ENCODE measurements around the gene ZFP36L1. TPM values are rescaled to one million over a fixed set of nuclear protein-coding genes. Genes with fewer than 3 reads are reported as not detected.

The ZFP36L1 gene
- total and polyA plus RNA-seq, 2 donors (not counting 3 experiments of a cell fraction or from before 2014, with no cell fraction given): 46.0 to 89.6 TPM

- no peaks in the 10 kb centered on the region for H3K36me3 ChIP-seq (ENCODE audit: control insufficient read depth in 2 of 2, extremely low read depth in 1 of 2, insufficient read depth in 2 of 2, low read length in 2 of 2)
- dilution Hi-C loops (cut with MboI; ENCODE audit: extremely low pct_ligation_motif_present, low sequenced_read_pairs): no loop called here
These were observed 51.9 kb downstream of the ZFP36L1 start for GRCh38 chr14:68740788-68741476.

GRCh38 chr14:68739701-68740100 is 53.2 kb downstream of the ZFP36L1 start:
- Histone ChIP-seq H4K20me1 (replicated peaks; ENCODE audit: control insufficient read depth, extremely low read depth, insufficient read depth, low read length) (no peaks in the 10 kb centered on the region), H3K9me1 (replicated peaks; ENCODE audit: control insufficient read depth, extremely low read depth, insufficient read depth, low read length) (no peaks in the 10 kb centered on the region), H2AFZ (ENCODE audit: low read depth, low read length) (no peak overlapping the region), H3K4me2 (ENCODE audit: insufficient read depth, low read length) (no peak overlapping the region), H3K4me3 (replicated peaks in 1 of 3; ENCODE audit: insufficient read depth in 1 of 3, low read depth in 1 of 3, low read length in 3 of 3) (no peak overlapping the region), H3K27me3 (ENCODE audit: control insufficient read depth in 2 of 2, insufficient read depth in 2 of 2, low read length in 2 of 2) (no peaks in the 10 kb centered on the region), H3K9me3 (replicated peaks; ENCODE audit: control insufficient read depth, insufficient read depth, low read length) (no peaks in the 10 kb centered on the region), H3K36me3 (ENCODE audit: control insufficient read depth in 2 of 2, extremely low read depth in 1 of 2, insufficient read depth in 2 of 2, low read length in 2 of 2) (no peaks in the 10 kb centered on the region), H3K79me2 (ENCODE audit: control insufficient read depth, insufficient read depth, low read length) (no peaks in the 10 kb centered on the region), H3K4me1 (ENCODE audit: control insufficient read depth, extremely low read depth, insufficient read depth, low read length) (no peaks in the 10 kb centered on the region), H3K27ac (ENCODE audit: insufficient read depth, low read depth, low read length) (no peak overlapping the region), H3K9ac (replicated peaks; ENCODE audit: extremely low read depth, insufficient read depth, low read length) (no peak overlapping the region)
- TF ChIP-seq, protein P1, sequence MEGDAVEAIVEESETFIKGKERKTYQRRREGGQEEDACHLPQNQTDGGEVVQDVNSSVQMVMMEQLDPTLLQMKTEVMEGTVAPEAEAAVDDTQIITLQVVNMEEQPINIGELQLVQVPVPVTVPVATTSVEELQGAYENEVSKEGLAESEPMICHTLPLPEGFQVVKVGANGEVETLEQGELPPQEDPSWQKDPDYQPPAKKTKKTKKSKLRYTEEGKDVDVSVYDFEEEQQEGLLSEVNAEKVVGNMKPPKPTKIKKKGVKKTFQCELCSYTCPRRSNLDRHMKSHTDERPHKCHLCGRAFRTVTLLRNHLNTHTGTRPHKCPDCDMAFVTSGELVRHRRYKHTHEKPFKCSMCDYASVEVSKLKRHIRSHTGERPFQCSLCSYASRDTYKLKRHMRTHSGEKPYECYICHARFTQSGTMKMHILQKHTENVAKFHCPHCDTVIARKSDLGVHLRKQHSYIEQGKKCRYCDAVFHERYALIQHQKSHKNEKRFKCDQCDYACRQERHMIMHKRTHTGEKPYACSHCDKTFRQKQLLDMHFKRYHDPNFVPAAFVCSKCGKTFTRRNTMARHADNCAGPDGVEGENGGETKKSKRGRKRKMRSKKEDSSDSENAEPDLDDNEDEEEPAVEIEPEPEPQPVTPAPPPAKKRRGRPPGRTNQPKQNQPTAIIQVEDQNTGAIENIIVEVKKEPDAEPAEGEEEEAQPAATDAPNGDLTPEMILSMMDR (IDR thresholded peaks at IDR 0.05; ENCODE audit: extremely low read depth in 1 of 2, insufficient read depth in 1 of 2, low read depth in 1 of 2, low read length in 2 of 2): no peak
- TF ChIP-seq EZH2 (IDR thresholded peaks at IDR 0.05; ENCODE audit: borderline replicate concordance, low read depth, low read length, severe bottlenecking): no peak
- TF ChIP-seq MYC (IDR thresholded peaks at IDR 0.05; ENCODE audit: low read depth, low read length): no peak
- TF ChIP-seq JUN (IDR thresholded peaks at IDR 0.05; ENCODE audit: borderline replicate concordance, insufficient read depth, insufficient read length, low read depth): no peak
- no peak for TF ChIP-seq POLR2AphosphoS5 (IDR thresholded peaks at IDR 0.05; ENCODE audit: insufficient read depth, low read depth, low read length)
- TF ChIP-seq POLR2A (IDR thresholded peaks at IDR 0.05; ENCODE audit: low read depth, low read length): no peak
- TF ChIP-seq FOS (IDR thresholded peaks at IDR 0.05; ENCODE audit: borderline replicate concordance, insufficient read depth, low read length): no peak
- TF ChIP-seq, protein P2, sequence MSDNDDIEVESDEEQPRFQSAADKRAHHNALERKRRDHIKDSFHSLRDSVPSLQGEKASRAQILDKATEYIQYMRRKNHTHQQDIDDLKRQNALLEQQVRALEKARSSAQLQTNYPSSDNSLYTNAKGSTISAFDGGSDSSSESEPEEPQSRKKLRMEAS (IDR thresholded peaks at IDR 0.05; ENCODE audit: insufficient read depth, insufficient read length): no peak
- TF ChIP-seq GATA2 (IDR thresholded peaks at IDR 0.05; ENCODE audit: insufficient read depth, insufficient read length, low read depth, low read length): no peak
- dilution Hi-C loops (cut with MboI; ENCODE audit: extremely low pct_ligation_motif_present, low sequenced_read_pairs): no loop called here
- no peak for FAIRE-seq
- ChIA-PET CTCF (interaction anchor here (1.7 kb wide), 1 partner anchor 44 kb away, joined by 6 read pairs; no protein-coding TSS in a partner anchor), POLR2A (interaction anchor here (0.7 kb wide), 1 partner anchor 33 kb away, joined by 6 read pairs; no protein-coding TSS in a partner anchor)
- no peak for DNase-seq (ENCODE audit: low read depth, low spot score)
- intact Hi-C loops (cut with micrococcal nuclease): no loop called here
- BruUV-seq (replicated peaks): no TSS peak

More at GRCh38 chr14:68740788-68741476, 51.9 kb downstream of the ZFP36L1 start:
- FAIRE-seq (no peak), DNase-seq (ENCODE audit: low read depth, low spot score) (no peak)
- Histone ChIP-seq H3K9me1 (replicated peaks; ENCODE audit: control insufficient read depth, extremely low read depth, insufficient read depth, low read length) (no peaks in the 10 kb centered on the region), H3K27me3 (ENCODE audit: control insufficient read depth in 2 of 2, insufficient read depth in 2 of 2, low read length in 2 of 2) (no peaks in the 10 kb centered on the region), H2AFZ (ENCODE audit: low read depth, low read length) (no peak overlapping the region), H3K79me2 (ENCODE audit: control insufficient read depth, insufficient read depth, low read length) (no peaks in the 10 kb centered on the region), H3K27ac (ENCODE audit: insufficient read depth, low read depth, low read length) (no peak overlapping the region), H4K20me1 (replicated peaks; ENCODE audit: control insufficient read depth, extremely low read depth, insufficient read depth, low read length) (no peaks in the 10 kb centered on the region), H3K9me3 (replicated peaks; ENCODE audit: control insufficient read depth, insufficient read depth, low read length) (no peaks in the 10 kb centered on the region), H3K4me2 (ENCODE audit: insufficient read depth, low read length) (no peak overlapping the region), H3K4me1 (ENCODE audit: control insufficient read depth, extremely low read depth, insufficient read depth, low read length) (no peaks in the 10 kb centered on the region), H3K9ac (replicated peaks; ENCODE audit: extremely low read depth, insufficient read depth, low read length) (no peak overlapping the region), H3K4me3 (replicated peaks in 1 of 3; ENCODE audit: insufficient read depth in 1 of 3, low read depth in 1 of 3, low read length in 3 of 3) (no peak overlapping the region)
- CTCF ChIA-PET: interaction anchor here (1.7 kb wide), 1 partner anchor 43 kb away, joined by 6 read pairs; no protein-coding TSS in a partner anchor
- BruUV-seq (replicated peaks): no TSS peak
- POLR2A ChIA-PET: no interaction called here
- TF ChIP-seq, protein P1 (IDR thresholded peaks at IDR 0.05; ENCODE audit: extremely low read depth in 1 of 2, insufficient read depth in 1 of 2, low read depth in 1 of 2, low read length in 2 of 2): no peak
- peak; percentile 28 for TF ChIP-seq FOS (IDR thresholded peaks at IDR 0.05; ENCODE audit: borderline replicate concordance, insufficient read depth, low read length)
- intact Hi-C loops (cut with micrococcal nuclease): no loop called here

Data from endothelial cell of umbilical vein (primary cell).